RWPE2 (cell line): Measurements from ENCODE around the gene OPA1.

ENCODE experiments used
- ATAC-seq: fragments of 200-7000 bp; cut with Tn5 transposase; 3 replicates; pipeline ENCODE4 v1.9.1; 2021; ENCODE audit warnings: low read depth
- DNase-seq: peaks from one replicate; pipeline ENCODE4 v3.0.0-alpha.2; 2020; ENCODE audit warnings: low spot score
- H3K27ac ChIP-seq: fragments of 450-650 bp; 2 replicates; pipeline ENCODE4 v1.5.1; 2017; ENCODE audit warnings: mild to moderate bottlenecking; ENCODE audit not compliant: poor library complexity, severe bottlenecking
- H3K27me3 ChIP-seq: fragments of 250-450 bp; sonication (Bioruptor Pico); 2 replicates; pipeline ENCODE4 v1.5.1; 2021; ENCODE audit warnings: mild to moderate bottlenecking, moderate library complexity; ENCODE audit not compliant: insufficient read depth, poor library complexity, severe bottlenecking
- H3K36me3 ChIP-seq: fragments of 250-450 bp; sonication (Bioruptor Pico); 2 replicates; pipeline ENCODE4 v1.5.1; 2020; ENCODE audit warnings: low read depth, mild to moderate bottlenecking, moderate library complexity
- H3K4me1 ChIP-seq: fragments of 250-450 bp; sonication (Bioruptor Pico); 2 replicates; pipeline ENCODE4 v1.5.1; 2021; ENCODE audit warnings: mild to moderate bottlenecking, moderate library complexity; ENCODE audit not compliant: insufficient read depth, poor library complexity, severe bottlenecking
- H3K4me3 ChIP-seq: fragments of 250-450 bp; sonication (Bioruptor Pico); 2 replicates; pipeline ENCODE4 v1.5.1; 2021; ENCODE audit warnings: mild to moderate bottlenecking, moderate library complexity; ENCODE audit not compliant: severe bottlenecking
- H3K9me3 ChIP-seq: fragments of 250-450 bp; sonication (Bioruptor Pico); 2 replicates; pipeline ENCODE4 v1.5.1; 2021; ENCODE audit warnings: mild to moderate bottlenecking, moderate library complexity; ENCODE audit not compliant: severe bottlenecking
- CTCF ChIP-seq: fragments of 450-650 bp; IDR thresholded peaks from one replicate; pipeline ENCODE4 v1.5.1; 2017; ENCODE audit warnings: mild to moderate bottlenecking, moderate library complexity; ENCODE audit not compliant: poor library complexity, severe bottlenecking

The OPA1 gene

GRCh38 chr3:193711166-193711485 lies 118.1 kb downstream of the OPA1 start:
- TF ChIP-seq CTCF: no peak
- Histone ChIP-seq H3K27ac (no peak overlapping the region), H3K36me3 (no peaks in the 10 kb centered on the region), H3K27me3 (no peaks in the 10 kb centered on the region), H3K4me3 (no peak overlapping the region), H3K9me3 (peaks cover 7% of the 10 kb centered on the region), H3K4me1 (no peaks in the 10 kb centered on the region)
- DNase-seq (no peak), ATAC-seq (no peak)

- no peaks in the 10 kb centered on the region for H3K36me3 ChIP-seq
- no peak overlapping the region for H3K4me3 ChIP-seq
- H3K27ac ChIP-seq: no peak overlapping the region
- TF ChIP-seq CTCF: no peak
- no peaks in the 10 kb centered on the region for H3K27me3 ChIP-seq
- H3K4me1 ChIP-seq: no peaks in the 10 kb centered on the region
- H3K9me3 ChIP-seq: peaks cover 7% of the 10 kb centered on the region
- no peak for DNase-seq
- ATAC-seq: no peak
These were observed 118.5 kb downstream of the OPA1 start for GRCh38 chr3:193711523-193711963.

GRCh38 chr3:193711964-193712598 lies 119.1 kb downstream of the OPA1 start:
- no peak overlapping the region for H3K4me3 ChIP-seq
- H3K27me3 ChIP-seq: no peaks in the 10 kb centered on the region
- H3K4me1 ChIP-seq: no peaks in the 10 kb centered on the region
- H3K27ac ChIP-seq: no peak overlapping the region
- TF ChIP-seq CTCF: no peak
- ATAC-seq (no peak), DNase-seq (no peak)
- peaks cover 7% of the 10 kb centered on the region for H3K9me3 ChIP-seq
- no peaks in the 10 kb centered on the region for H3K36me3 ChIP-seq

- Histone ChIP-seq H3K27ac (no peak overlapping the region), H3K9me3 (peaks cover 7% of the 10 kb centered on the region), H3K36me3 (no peaks in the 10 kb centered on the region), H3K4me1 (no peaks in the 10 kb centered on the region), H3K4me3 (no peak overlapping the region), H3K27me3 (no peaks in the 10 kb centered on the region)
- no peak for DNase-seq
- ATAC-seq: no peak
- TF ChIP-seq CTCF: no peak
These were observed 119.9 kb downstream of the OPA1 start for GRCh38 chr3:193712938-193713337.

- Histone ChIP-seq H3K9me3 (peaks cover 7% of the 10 kb centered on the region), H3K4me3 (no peak overlapping the region), H3K36me3 (no peaks in the 10 kb centered on the region), H3K27me3 (no peaks in the 10 kb centered on the region), H3K4me1 (no peaks in the 10 kb centered on the region), H3K27ac (no peak overlapping the region)
- ATAC-seq: no peak
- DNase-seq: no peak
- no peak for TF ChIP-seq CTCF
These were observed 121.6 kb downstream of the OPA1 start for GRCh38 chr3:193714523-193715137.
